ENCODE results near the gene RAPGEF3.

The RAPGEF3 gene

DNA sequence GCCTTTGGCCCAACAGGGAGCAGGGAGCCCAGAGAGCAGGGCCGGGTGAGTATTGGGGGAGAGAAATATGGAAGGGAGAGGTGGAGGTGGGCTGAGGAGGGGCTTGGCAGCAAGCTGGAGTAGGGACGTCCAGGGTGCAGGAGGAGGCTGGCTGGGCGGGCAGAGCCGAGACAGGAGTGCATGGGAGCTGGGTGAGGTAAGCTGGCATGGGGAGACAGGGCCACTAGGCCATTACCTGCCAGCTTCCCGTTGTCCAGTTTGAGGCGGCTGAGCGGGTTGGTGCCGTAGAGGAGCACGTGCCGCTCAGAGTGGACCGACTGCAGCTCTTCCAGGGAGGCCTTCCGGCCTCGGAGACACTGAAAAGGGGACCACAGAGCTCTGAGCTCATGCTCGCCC lies 32.7 kb upstream of the RAPGEF3 start:
- no peak for DNase-seq (ENCODE audit: low read depth in 2 of 2)

DNA sequence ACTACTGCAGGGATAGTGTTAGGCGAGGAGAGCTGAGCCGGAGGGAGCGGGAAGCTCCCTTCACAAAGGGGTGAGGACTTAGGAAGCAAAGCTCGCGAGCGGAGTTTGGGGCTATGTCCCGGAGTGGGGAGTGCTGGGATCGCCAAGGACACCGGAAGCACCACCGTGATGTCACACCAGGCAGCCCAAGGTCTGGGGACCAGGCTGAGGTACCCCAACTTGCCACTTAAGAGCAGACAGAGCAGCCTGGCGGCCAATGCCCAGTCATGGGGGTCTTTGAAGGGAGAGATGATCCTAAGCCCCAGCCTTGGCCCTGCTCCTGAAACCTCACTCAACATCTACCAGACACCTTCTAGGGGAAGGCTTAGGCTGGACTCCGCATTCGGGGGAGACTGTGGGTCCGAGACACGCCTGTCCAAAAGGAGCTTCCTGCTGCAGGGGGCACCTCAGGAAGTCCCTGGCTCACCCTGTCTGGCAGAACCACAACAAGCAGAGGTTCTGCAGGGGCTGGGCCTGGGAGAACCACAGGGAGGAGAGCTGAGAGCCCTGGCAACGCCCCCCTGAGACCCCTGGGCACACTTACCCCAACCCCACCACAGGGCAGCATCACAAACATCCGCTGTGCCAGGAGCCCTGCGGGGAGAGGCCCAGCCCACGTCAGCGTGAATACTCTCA lies 32.1 kb upstream of the RAPGEF3 start:
- DNase-seq (ENCODE audit: low read depth in 2 of 2) = no peak

DNA sequence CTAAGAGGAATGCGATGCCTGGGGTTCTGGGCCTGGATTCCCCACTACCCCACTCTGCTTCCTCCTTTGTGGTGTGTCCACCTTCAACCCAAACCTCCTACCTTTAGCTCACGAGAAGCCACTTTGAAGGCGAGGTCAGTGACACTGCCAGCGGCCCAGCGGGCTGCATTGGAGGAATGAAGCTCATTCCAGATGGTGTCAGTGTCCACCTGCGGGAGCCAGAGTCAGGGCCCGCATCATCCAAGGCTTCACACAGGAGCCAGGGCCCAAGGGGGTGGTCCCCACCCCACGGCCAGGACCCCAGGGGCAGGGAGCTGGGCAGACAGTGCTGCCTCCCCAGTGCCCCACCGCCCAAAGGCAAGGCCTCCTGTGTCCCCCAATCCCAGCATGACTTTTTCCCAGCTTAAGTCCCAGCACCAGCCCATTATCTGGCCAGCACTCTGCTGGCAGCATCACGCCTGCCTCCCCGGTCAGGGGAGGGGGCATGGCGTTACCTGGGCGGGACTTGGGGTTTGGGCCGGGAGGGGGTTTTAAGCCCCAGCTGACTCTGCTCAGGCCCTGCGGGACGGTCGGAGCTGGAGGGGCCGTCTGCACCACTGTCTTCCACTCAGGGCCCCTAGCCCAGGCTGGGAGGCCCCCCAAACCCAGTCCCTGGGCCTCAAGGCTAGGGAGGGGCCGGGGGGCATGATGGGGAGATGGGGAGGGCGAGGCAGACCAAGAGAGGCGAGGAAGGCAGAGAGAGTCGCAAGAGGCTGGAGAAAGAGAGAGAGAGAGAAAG lies 31.2 kb upstream of the RAPGEF3 start:
- no peak for DNase-seq (ENCODE audit: low read depth in 2 of 2)

DNA sequence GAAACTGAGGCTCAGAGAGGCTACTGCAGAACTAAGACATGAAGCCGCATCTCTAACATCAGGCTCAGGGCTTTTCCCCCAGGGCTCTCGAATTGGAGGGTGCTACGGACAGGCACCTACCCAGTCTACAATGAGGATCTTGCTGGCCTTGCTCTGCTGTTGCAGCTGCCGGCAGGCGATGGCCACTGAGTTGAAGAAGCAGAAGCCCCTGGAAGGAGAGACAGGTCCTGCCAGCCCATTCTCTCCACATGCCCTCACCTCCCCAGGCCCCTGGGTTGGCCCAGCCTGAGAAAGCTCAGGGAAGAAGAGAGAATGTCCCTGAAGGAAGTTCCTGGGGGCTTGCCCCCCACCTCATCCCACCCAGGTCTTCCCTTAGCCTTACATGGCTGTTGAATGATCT lies 30.5 kb upstream of the RAPGEF3 start:
- DNase-seq (ENCODE audit: low read depth in 2 of 2) = no peak

DNA sequence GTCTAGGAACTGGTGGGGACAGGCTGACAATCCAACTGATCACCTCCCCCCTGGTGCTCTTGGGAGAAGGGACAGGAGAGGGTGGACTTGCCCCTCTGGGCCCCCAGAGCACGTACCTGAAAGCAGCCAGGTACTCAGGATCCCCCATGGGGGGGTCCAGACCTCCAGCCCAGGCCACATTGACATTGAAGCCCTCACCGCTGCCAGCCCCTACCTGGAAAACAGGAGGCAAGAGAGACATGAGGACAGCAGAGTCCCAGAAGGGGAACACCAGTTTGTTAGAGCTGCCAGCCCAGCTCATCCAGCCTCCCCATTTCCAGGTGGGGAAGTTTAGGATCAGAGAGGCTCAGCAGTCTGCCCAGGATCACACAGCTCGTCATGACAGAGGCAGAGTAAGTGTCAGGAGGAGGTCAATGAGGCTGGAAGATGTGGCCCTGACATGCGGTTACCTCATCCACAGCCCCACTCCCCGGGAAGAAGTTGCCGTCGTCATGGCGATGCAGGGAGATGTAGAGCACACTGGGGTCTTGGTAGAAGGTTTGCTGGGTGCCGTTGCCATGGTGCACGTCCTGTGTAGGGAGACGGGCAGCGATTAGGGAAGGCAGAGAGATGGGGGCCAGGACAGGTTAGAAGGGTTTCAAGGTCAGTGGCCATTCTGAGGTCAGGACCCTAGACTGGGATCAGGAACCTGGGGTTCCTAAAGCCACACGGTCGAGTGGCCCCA lies 29.1 kb upstream of the RAPGEF3 start:
- DNase-seq (ENCODE audit: low read depth in 2 of 2) = no peak

DNA sequence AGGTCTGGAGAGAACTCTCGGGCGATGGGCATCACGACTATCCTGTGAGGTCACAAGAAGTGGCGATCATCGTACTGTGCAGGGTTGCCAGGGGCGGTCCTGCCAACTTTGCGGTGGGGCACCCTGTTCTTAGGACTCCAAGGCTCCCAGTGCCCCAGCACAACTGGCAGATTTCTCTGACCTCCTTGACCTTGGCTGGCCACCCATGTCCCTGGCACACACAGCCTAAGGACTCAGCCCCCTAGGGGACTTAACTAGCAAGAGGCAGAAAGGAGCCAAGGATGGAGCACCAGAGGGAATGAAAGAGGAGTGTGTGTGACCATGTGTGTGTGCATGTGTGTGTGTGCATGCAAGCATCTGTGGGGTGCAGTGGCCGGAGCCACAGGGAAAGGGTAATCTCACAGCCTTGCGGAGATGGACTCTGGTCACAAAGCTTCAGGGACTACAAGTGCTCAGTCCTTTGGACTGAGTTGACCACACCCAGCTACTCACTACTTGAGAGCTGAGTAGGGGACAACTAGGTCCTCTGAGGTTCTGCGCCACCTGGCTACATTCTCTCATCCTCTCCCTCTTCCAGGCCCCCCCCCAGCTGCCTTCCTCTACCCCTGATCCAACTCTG lies 28.1 kb upstream of the RAPGEF3 start:
- no peak for DNase-seq (ENCODE audit: low read depth in 2 of 2)

DNA sequence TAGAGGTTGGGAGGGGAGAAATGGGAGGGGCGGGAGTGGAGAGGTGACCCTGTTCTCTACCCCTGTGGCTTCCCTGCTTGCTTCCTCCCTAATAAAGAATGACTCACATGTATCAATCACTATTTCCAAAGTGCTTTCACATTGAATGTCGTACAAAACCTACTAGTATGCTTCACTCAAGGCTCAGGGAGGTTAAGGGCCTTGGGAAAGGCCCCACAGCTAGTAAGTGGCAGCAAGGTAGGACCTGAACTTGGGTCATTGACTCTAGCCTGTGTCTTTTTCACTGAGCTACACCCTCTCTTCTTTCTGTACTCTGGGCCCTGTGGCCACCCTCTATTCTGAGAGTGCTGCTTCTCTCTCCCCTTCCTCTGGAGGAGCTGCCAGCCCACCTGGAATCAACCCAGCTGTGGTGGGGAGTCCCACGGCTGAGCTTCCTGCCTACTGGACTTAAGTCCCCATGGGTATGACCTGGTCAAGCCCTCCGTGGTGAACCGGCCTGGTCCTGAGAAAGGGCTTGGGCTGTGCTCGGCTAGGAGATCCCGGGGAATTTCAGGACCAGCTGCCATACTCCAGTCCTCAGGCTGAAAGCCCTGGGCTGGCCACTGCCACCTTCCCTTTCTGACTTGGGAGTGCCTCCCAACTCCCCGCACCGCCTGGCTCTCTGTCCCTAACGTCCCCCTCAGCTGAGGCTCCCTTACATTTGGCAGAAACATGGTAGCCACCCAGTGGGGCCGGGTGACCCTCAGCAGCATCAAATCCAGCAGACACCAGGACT lies 27.4 kb upstream of the RAPGEF3 start:
- DNase-seq (ENCODE audit: low read depth in 2 of 2) = no peak

DNA sequence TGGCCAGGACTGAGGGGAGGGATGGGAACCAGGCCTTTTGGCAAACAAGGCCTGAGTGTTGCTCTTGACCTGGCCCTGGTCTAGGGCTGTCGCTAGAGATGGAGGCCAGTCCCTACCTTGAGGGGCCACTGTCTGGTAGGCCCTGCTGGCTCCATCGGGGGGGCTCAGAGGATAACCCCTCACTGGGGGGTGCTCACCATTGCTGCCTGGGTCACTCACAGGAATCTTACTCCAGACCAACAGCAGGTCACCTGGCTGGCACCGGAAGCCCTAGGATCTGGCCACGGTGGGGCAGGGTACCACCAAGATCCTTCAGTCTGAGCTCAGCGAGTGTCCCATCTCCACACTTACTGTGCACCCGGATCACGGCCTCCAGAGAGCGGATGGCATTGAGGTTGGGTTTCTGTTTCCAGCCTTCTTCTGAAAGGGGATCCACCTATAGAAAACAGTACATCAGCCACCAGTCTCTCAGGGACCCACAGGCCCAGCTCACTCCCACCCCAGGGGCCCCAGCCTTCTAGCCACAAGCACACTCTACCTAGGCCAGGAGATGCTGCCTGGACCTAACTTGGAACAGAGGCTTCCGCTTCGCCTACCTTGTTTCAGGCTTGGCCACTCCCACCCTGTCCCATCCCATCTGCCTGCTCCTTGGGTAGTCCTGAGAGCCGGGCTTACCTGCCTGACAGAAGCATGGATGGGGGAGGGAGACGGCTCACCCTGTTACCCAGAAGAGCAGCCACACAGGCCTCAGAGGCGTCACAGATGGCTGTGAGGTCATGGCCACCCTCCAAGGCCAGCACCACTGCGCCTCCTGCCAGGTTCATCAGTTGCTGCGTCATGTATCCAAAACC lies 26.6 kb upstream of the RAPGEF3 start:
- no peak for DNase-seq (ENCODE audit: low read depth in 2 of 2)

DNA sequence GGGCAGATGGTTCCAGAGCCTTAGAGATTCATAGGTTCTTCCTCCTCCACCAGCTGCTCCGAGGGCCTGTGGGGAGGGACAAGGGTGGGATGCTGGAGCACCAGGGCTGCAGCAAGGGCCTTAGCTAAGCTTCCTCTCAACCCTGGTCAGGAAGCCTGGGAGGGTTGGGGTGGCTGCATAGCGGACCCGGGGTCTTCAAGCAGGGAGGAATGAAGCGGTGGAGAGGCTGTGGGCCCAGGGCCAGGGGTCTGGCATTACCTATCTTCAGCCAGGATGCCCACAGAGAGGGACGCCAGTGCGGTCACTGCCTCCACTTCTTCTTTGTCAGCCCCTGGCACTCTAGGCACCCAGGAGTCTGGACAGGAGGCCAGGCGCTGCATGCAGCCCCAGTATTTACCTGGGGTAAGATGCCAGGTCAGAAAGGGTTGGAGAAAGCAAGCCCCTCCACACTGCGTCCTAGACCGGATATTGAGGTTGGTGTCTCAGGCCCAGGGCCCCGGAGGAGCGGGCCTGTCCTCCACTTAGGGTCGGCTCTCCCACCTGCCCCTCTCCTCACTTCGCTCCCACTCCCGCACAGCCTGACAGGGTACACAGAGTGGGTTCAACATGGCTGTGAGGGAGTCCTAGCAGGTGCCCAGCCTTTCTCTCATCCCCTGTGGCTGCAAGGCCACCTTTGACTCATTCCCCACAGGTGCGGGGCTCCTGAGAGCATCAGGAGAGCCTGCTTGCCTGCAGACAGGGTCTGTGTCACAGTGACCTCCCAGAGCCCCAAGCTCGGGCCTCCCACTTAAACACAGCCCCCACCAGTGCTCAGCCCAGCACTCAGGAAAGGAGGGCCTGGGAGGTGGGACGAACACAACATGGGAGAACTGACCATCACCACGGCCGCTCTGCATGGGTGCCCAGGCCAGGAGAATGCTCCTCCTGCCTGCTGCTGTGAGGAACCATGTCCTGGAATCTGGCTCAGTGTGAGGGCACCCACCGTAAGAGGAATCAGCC lies 25.4 kb upstream of the RAPGEF3 start:
- DNase-seq (ENCODE audit: low read depth in 2 of 2) = no peak

DNA sequence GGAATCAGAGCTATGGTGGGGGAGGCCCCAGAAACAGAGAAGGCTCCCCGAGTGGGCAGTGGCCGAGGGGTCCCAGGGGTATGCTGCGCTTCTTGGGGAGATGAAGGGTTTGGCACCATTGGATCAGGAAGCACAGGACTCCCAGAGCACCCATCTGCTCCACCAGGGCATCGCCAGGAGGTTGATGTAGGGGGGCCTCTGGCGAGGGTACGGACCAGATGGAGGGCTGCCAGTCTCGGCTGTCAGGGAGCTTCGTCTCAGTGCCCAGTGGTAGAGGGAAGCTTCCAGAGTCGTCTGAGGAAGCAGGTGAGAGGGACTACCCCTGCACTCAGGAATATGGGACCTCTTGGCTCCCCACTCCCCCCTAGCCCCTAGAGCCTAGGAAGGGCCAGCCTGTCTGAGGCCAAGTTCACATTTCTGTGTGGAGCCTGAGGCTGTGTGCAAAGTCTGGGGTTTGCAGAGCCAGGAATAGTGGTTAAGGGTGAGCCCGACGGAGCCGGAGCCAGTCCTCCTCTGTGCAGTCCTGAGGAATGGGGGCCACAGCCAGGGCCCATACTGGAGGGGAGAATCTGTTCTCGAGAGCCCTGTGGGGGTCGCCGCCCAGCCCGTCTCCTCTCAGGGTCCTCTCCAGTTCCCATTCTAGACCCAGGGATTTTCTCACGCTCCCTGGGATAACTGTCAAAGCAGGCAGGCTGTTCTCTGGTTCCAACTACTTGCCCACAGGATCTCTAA lies 24.5 kb upstream of the RAPGEF3 start:
- no peak for DNase-seq (ENCODE audit: low read depth in 2 of 2)

DNA sequence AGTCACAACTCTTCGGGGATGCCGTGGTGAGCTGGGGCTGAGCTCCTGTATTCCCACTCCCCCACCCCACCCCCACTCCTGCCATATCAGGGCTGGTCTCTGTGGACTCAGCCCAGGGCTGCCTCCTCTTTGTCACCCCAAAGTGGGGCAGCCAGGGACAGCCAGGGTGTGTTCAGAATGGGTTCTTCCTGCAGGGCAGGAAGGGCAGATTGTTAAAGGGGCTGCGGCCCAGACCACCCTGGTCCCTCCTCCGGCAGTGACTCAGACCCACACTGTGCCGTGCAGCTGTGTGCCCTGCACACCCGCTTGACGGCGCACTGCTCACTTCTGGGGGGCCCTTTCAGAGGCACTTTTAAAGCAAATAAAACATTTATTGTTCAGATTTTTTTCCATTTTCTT lies 23.7 kb upstream of the RAPGEF3 start:
- DNase-seq (ENCODE audit: low read depth in 2 of 2) = no peak

DNA sequence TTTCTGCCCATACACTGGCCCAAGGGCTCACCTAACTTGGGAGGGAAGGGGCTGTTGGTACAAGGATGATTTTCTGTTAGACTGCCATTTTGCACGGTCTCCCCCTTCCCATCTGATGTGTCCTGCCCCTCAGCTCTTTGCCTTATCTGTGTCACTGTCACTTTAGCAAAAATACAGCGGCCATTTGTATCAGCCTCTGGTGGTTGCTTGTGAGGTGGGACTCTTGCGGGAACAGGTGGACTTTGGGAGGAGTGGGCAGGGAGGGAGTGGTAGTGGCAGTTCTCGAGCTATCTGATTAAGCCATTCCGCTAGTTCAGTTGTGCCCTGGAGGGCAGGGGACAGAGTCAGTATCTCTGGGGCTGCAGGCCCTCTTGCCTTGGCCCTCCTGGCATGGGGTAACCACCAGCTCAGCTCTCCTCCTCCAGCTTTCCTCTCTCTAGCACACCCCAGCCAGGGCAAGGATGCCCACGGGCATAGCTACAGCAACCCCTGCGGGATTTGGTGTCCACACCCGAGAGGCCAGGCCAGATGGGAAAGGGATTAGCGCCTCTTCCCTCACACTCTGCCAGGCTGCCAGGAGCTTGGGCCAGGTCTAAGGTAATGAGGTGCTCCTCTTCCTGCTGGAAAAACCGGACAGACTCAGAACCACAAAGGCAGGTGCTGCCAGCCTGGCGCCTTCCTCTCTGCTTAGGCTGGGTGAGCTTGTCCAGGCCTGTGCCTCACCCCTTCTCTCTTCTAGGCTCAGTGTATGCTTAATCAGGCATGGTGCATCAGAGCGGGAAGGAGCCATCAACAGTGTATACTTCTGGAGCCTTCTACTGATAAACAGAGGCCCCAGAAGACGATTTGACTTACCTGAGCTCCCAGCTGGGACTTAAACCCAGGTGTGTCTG lies 23.0 kb upstream of the RAPGEF3 start:
- DNase-seq (ENCODE audit: low read depth in 2 of 2) = no peak

DNA sequence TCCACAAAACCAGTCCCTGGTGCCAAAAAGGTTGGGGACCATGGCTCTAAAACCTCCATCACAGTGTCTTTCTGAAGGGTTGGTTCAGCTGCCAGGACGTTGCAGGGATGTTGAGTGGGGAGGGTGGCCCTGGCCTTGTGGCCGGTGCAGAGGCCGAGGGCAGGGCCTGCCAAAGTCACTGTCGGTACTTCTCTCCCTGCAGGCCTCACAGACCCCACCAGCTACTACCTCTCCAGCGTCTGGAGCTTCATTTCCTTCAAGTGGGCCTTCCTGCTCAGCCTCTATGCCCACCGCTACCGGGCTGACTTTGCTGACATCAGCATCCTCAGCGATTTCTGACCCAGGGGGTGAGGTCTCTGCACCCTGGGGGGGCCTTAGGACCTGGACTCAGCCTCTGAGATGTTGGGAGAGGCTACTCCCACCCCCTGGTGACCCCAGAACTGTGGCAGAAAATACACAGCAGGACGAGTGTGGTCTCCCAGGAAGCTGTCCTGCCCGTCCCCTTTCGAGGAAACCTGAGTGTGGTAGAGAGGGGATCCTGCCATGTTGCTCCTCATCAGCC lies 21.3 kb upstream of the RAPGEF3 start:
- DNase-seq (ENCODE audit: low read depth in 2 of 2) = no peak

DNA sequence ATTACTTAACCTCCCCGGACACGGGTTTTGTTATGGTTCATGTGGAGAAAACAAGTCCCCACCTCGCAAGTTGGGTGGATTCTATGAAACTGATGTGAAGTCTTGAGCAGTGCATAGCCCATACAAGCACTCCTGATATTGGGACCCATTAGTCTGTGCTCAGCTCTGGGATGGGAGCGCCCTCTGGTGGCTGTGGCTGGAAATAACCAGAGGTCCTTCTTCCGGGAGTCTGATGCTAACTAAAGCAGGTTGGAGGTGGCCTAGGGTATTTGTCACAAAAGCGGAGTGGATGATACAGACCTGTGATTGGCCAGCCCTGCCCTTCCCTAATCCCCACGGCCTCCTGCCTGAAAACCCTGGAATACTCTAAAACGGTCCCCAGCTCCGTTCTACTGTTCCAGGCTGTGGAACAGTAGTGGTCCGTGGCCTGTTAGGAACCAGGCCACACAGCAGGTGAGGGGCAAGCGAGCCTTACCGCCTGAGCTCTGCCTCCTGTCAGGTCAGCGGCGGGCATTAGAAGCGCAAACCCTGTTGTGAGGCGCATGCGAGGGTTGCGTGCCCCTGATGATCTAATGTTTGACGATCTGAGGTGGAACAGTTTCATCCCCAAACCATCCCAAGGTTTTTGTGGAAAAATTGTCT lies 20.7 kb upstream of the RAPGEF3 start:
- DNase-seq (ENCODE audit: low read depth in 2 of 2) = peak; percentile 81 to 86

DNA sequence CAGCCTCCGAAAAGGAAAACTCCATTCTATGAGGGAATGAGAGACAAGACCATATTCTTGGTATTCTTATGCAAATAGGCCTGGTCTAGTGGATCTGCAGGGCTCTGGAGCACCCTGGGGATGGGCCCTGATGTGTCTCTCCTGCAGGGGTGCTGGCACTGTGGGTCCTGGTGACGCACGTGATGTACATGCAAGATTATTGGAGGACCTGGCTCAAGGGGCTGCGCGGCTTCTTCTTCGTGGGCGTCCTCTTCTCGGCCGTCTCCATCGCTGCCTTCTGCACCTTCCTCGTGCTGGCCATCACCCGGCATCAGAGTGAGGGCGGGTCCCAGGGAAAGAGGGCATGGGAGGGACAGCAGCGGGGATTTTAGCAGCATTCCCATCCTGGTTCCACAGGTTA lies 20.2 kb upstream of the RAPGEF3 start:
- no peak for DNase-seq (ENCODE audit: low read depth in 2 of 2)

DNA sequence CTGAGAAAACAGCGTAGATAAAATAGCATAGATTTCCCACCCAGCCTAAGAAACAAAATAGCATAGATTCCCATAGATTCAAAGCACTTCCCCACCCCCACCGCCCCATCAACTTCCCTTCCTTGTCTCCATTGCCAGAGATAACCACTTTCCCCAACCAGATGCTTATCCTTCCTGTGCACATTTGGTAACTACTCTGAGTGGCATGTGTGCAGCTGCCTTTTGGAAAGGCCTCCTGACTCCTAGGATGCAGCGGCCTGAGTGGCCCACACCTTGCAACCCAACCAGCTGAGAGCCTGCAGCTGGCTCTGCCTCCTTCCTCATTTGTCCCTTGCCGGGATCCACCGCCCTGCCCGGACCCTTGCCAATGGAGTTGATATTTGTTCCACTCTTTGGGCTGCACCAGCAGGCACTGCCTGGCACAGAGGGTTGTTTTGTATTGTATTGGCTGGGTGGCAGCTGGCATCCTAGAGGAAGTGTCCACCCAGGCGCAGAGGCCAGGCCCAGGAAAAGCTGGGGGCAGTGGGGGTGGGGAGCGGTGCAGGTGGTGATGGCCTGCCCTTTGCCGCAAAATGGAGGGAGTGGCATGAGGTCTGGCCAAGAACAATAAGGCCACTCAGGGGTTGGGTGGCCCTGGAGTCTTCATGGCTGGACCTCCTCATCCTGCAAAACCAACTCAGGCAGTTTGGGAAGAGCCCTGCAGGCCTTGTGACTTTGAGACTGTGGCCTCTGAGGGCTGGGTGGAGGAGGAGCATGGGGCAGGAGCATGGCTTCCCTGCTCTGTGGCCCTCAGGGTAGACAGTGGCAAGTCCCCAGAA lies 19.3 kb upstream of the RAPGEF3 start:
- DNase-seq (ENCODE audit: low read depth in 2 of 2) = no peak

Measured in activated CD8-positive, alpha-beta memory T cell treated with anti-CD3 and anti-CD28 coated beads for 4 hours (primary cell).